ENCODE data around the gene MAST4.
"Not testable (repeated sequence)": the region's sequence is repeated elsewhere in the genome, so short reads cannot be mapped to it uniquely, and the experiment has no call there.

Gene MAST4

DNA sequence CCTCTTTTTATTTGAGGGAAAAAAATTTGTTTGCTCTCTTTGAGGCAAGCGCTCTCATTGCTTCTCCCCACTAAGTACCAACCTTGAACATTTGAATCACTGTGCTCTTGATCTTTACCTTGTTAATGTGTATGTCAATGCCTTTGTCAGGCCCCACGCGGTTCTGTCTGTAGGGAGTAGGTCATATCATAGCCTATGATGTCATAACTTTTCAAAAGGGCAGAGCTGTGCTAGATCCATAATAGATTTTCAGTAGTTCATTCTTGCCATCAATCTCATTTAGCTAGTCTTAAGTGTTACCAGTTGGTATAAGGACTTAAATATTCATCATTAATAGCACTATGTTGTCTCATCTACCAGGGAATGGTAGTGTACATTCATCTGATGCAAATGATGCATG is 56.6 kb downstream of the MAST4 start:
- no peak for DNase-seq

DNA sequence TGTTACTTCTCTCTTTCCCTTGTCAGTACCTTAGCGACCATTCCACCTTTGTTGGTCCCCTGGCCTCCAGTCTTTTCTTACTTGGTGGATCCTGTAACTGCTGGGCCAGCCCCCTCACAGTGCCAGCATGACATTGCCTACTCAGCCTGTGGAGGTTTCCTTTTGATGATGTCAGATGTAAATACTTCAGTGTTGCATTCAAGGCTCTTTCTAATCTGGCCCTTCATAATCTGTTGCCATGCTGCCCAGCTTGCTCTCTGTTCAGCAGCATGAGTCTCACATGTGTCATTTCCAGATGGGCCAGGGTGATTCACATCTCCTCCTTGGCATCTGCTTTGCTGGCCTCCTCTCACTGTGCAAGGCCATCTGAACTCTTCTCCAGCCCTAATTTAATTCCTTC is 57.1 kb downstream of the MAST4 start:
- DNase-seq, result no peak

GRCh38 chr5:66655395-66656324 is 59.5 kb downstream of the MAST4 start:
- DNase-seq, result no peak

DNA sequence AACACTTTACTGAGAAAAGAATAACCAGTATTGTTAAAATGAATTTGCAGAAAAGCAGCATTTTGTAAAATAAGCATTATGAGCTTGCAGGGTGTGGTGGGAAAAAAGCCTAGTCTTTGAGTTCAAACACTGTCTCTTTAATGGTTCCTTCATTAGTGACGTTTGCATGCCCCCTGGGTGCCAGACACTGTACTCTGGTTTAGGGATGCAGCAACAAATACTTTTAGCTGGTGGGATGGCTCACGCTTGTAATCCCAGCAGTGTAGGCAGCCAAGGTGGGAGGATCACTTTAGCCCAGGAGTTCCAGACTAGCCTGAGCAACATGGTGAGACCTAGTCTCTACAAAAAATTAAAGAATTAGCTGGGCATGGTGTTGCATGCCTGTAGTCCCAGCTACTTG is 62.3 kb downstream of the MAST4 start:
- DNase-seq, result no peak

GRCh38 chr5:66659780-66660179 is 63.6 kb downstream of the MAST4 start:
- DNase-seq, result no peak

GRCh38 chr5:66660396-66660795 is 64.2 kb downstream of the MAST4 start:
- DNase-seq, result no peak

- no peak for DNase-seq
These were observed 65.0 kb downstream of the MAST4 start for GRCh38 chr5:66661149-66661548.

DNA sequence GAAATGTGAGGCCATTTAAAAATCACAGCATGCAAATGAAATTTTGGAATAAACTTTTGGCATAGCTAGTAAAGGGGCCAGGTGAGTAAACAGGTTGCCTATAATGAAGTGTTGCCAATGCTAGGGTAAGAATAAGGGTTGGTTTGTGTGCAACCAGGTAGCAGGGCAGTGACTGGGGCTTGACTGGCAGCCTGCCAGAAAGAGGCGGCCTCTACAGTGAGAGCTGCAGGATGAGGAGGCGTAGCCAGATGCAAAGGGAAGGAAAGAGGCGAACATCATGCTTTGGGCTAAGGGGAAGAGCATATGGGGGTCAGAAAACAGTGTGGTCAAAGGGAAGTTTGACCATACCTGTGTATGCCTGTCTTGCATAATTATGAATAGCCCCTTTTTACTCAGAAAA is 70.6 kb downstream of the MAST4 start:
- DNase-seq, result no peak

DNA sequence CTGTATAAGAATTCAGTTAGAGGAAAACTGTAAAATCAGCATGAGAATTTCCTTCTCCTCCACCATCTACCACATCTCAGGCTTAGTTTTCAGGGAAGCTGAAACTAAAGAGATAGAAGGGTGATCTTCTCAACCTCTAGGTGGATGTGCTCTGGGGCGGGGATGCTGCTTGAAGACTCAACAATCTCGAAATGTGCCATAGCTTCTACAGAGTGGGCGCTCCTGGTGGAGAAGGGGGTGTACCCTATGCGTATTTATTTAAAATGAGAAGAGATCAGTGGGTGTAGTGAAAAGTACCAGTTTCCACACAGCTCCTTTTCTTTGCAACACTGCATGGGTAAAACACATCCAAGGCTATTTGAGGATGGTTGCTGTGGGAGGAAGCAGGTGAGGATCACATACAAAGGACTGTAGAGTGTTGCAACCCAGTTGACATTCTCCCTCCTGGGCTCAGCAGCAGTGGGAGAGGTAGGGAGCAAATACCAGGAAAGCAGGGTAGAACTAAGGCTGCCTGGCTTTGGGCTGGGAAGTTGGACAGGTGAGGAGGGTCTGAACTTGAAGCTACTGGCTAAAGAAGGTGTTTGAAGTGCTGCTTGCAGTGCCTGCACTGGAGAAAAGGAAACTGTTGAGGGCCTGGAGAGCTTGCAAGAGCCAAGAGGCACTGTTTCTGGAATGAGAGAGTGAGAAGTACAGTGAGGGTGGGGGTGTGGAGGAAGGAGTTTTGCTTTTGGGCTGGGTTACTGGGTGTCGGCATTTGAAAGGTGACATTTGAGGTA is 73.1 kb downstream of the MAST4 start:
- no peak for DNase-seq

- DNase-seq, result no peak
These were observed 73.6 kb downstream of the MAST4 start for GRCh38 chr5:66669862-66670195.

DNA sequence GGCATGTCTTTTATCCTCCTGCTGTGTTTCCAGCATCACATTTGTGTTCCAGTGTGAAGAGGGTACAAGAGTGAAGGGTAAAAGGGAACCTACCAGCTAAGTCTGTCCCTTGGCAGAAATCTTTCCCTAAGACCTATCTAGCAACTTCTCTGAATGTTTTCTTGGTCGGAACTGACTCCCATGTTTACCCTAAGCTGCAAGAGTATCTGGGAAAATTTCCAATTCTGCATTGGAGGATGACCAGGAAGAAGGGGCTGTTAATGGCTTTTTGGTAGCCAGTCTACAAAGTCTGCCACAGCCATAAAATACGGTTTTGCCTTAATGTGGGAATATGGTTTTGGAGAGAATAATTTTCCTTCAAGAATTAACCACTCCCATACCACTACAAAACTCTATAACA is 75.1 kb downstream of the MAST4 start:
- DNase-seq, result no peak

DNA sequence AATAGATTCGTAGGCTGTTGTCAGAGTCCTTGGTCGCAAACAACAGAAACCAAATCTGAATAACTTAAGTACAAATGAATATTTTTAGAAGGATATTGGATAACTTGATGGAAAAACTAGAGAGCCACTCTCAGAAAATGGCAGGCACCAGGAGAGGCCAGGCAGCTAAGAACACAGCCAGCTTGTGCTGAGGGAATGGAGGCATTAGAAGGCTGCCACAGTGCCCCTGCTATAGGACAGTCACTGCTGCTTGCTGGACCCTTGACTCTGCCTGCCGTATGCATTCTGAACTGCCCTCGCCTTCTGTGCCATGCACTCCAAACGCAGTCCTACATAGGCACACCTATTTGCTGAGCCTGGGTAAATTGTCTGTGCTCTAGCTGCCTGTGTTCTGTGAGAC is 78.6 kb downstream of the MAST4 start:
- no peak for DNase-seq

DNA sequence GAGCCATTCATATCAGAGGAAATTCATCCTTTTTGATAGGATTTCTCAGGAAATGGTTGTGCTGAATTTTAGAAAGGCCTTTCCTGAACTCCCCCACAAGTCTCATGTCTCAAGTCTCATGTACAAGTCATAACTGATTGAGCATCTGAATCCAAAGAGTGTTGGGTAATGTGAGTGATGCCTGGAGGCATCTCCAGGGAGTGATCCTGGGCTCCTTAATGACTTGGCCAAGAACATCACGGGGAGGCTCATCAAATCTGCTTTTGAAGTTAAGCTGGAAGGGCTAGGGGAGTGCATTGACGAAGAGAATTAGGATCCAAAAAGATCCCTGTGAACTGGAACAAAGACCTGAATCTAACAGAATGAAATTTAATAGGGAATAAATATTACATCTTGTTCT is 79.2 kb downstream of the MAST4 start:
- DNase-seq, result no peak

DNA sequence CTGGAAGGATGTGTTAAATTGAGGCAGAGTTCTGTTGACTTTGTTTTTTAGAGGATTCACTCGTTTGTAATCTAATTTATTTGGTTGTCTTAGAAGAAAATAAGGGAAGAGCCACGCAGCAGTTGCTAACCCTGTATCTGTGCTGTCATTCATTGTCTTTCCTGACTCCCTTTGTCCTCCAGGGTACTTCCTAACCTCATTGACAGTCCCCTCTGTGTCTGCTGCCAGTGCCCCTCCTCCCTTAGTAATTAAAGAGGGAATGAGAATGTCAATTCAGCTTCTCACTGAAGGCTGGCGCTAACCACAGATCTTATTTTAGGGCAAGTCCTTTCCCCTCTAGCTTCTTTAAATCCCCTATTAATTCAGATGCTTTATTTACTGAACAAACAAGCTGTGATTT is 84.0 kb downstream of the MAST4 start:
- DNase-seq, result no peak

DNA sequence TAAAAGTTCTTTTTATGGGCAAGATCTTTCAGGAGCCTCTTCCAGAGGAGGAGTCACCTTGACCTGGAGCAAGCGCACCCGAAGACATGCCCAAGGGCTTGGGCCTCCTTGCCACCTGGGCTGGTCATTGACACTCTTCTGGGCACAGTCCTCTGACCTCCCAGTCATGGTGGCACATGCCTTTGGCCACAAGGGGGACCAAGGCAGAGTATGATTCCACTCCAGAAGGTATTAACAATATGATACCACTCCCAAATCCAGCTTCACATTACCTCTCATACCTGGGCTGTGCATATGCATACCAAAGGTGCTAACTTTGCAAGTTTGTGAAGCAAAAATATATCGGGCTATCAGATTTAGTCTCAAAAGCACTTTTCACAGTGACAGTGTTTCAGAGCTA is 84.6 kb downstream of the MAST4 start:
- DNase-seq, result no peak

- DNase-seq, result no peak
These were observed 88.5 kb downstream of the MAST4 start for GRCh38 chr5:66684663-66685062.

DNA sequence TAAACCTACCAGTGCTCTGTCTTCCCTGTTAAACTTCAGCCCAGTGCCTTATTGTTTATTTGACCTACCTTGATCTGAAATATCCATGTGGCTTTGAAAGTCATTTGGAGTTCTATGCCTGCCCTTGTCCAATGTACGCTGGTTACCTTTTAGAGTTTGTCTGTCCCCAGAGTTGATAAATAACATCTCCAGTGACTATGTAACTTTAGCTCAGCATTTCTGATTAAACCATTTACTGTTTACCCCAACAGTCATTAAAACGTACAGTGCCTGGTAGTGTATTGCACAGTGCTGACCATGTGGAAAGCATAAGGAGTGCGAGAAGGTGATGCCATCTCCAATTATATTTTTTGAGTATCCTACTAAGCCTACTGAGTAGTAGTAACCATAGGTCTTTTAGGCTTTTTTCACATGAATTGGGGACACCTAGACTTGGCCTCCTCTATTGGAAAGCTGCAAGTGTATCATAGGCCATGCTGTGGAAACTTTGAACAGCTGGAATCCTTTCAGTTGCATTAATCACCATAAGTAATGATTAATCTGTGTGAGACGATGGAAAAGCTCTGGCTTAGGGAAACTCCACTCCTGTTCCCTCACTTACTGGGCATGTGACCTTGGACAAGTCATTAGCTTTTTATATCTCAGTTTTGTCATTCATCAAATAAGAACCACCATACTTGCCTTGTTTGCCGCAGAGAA is 93.5 kb downstream of the MAST4 start:
- DNase-seq, result no peak

- DNase-seq, result no peak
These were observed 97.8 kb downstream of the MAST4 start for GRCh38 chr5:66694036-66694435.

GRCh38 chr5:66695840-66696239 is 99.6 kb downstream of the MAST4 start:
- DNase-seq, result not testable (repeated sequence)

DNA sequence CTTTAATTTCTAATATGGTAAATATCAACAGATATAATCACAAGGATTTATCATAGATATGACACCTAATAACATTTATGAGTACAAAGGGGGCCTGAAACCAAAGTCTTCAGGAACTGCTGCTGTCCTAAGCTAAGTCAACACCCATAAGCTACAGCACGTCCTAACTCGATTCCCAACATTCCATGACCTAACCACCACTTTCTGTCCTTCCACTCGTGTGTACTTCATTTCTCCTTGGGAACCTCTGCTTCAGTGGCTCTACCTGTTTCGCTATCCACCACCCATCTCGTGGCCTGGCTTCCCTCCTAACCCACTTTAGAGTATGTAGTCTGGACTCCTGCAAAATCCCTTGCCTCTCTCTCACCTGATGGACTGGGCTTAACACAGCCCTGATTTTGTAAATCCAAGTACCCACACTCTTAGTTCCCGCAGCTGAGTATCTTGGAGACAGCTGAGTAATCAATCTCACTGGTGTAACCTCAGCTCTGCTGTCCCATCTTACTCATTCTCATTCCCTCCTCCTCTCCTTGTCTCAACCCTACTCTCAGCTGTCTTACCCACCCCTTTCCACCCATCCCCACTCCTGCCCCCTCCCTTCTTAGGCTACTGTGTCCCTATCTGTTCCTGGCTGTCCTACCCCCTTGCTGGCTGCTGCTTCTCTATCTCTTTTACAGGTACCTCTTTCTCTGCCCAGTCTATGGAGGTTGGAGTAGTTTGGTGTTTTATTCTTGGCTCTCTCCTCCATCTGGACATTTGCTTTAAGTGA is 101.8 kb downstream of the MAST4 start:
- no peak for DNase-seq

- no peak for DNase-seq
These were observed 105.1 kb downstream of the MAST4 start for GRCh38 chr5:66701244-66701643.

- no peak for DNase-seq
These were observed 106.2 kb downstream of the MAST4 start for GRCh38 chr5:66702426-66702825.
